Panc1 (cell line): ENCODE data around the gene OR5B2. TPM values are rescaled to one million over a fixed set of nuclear protein-coding genes. Genes with fewer than 3 reads are reported as not detected.

Experiments used
- ATAC-seq: fragments of 200-7000 bp; cut with Tn5 transposase; 2 replicates; pipeline ENCODE4 v1.9.1; 2020; ENCODE audit warnings: mild to moderate bottlenecking, moderate library complexity
- BruUV-seq: library from RNA; stranded (reverse); fragments of 400-500 nt; replicated peaks from 2 replicates; lab custom pipeline; 2021; lab: Mats Ljungman, UMichigan
- CTCF ChIA-PET: fragments of 300-600 bp; sonication (Branson Sonifier 250); formaldehyde crosslinking; loops from one replicate; lab custom pipeline; 2022; ENCODE audit warnings: antibody characterized with exemption; lab: Charles Lee
- POLR2A ChIA-PET: fragments of 300-600 bp; sonication (Branson Sonifier 250); formaldehyde crosslinking; loops from one replicate; lab custom pipeline; 2022; ENCODE audit warnings: antibody characterized with exemption; lab: Charles Lee
- DNase-seq: peaks from one replicate; pipeline ENCODE4 v3.0.0-alpha.2; 2010; ENCODE audit warnings: low read depth, low spot score
- H3K27ac ChIP-seq: 2 replicates; pipeline ENCODE4 v1.5.1; 2011; ENCODE audit warnings: mild to moderate bottlenecking, low read length, inconsistent platforms
- H3K27me3 ChIP-seq: fragments of 200-500 bp; sonication (Bioruptor generic); 2 replicates; pipeline ENCODE4 v1.6.0; 2014; ENCODE audit warnings: low read length, inconsistent platforms; ENCODE audit not compliant: control insufficient read depth, insufficient read depth
- H3K36me3 ChIP-seq: fragments of 200-500 bp; sonication (Bioruptor generic); 2 replicates; pipeline ENCODE4 v1.5.1; 2014; ENCODE audit warnings: inconsistent platforms, mild to moderate bottlenecking, low read length, moderate library complexity; ENCODE audit not compliant: control insufficient read depth, insufficient read depth
- H3K4me1 ChIP-seq: 2 replicates; pipeline ENCODE4 v1.5.1; 2011; ENCODE audit warnings: inconsistent platforms, mild to moderate bottlenecking, low read length, moderate library complexity; ENCODE audit not compliant: control insufficient read depth, insufficient read depth
- H3K4me3 ChIP-seq, 2 experiments: 2 replicates each; pipeline ENCODE4 v1.5.1; 2011 to 2012; ENCODE audit warnings: low read depth in 2 of 2, low read length in 2 of 2, mild to moderate bottlenecking in 2 of 2, inconsistent platforms in 1 of 2, moderate library complexity in 1 of 2
- H3K9me3 ChIP-seq: fragments of 200-500 bp; sonication (Bioruptor generic); 2 replicates; pipeline ENCODE4 v1.5.1; 2014; ENCODE audit warnings: low read depth, mild to moderate bottlenecking, inconsistent platforms, low read length, moderate library complexity; ENCODE audit not compliant: control insufficient read depth, insufficient read depth
- POLR2AphosphoS5 ChIP-seq: IDR thresholded peaks from 2 replicates; pipeline ENCODE4 v1.6.1; 2012; ENCODE audit warnings: mild to moderate bottlenecking, low read depth, low read length, moderate library complexity
- SIN3A ChIP-seq: IDR thresholded peaks from 2 replicates; pipeline ENCODE4 v1.6.1; 2012; ENCODE audit warnings: low read depth, mild to moderate bottlenecking, low read length, moderate library complexity, borderline replicate concordance; ENCODE audit not compliant: insufficient read depth
- TCF7L2 ChIP-seq: IDR thresholded peaks from 2 replicates; pipeline ENCODE4 v1.6.1; 2011; ENCODE audit warnings: mild to moderate bottlenecking, low read depth, low read length, inconsistent platforms
- in situ Hi-C: cut with HindIII; loops from 2 replicates; pipeline ENCODE4 v1.10.0; 2016; ENCODE audit warnings: low sequenced_read_pairs, low pct_unique_long_range_greater_than_20kb
- intact Hi-C: fragments of 100-400 bp; cut with micrococcal nuclease; formaldehyde crosslinking; loops from one replicate; pipeline ENCODE4 v1.10.0; 2022; ENCODE audit not compliant: unreplicated experiment
- total RNA-seq: library from RNA; stranded (reverse); gene quantifications from one replicate; pipeline ENCODE4 v1.2.1, GENCODE V29; 2021; ENCODE audit not compliant: unreplicated experiment
- TF ChIP-seq, protein P1 (sequence below): fragments of 450-650 bp; IDR thresholded peaks from 2 replicates; pipeline ENCODE4 v1.5.1; 2017; ENCODE audit warnings: mild to moderate bottlenecking
- TF ChIP-seq, protein P2 (sequence below), 2 experiments: IDR thresholded peaks; 2 replicates each; pipeline ENCODE4 v1.6.1; 2011 to 2012; ENCODE audit warnings: low read depth in 2 of 2, control low read depth in 1 of 2, low read length in 1 of 2, mild to moderate bottlenecking in 1 of 2, moderate library complexity in 1 of 2; ENCODE audit not compliant: insufficient read depth in 1 of 2

The OR5B2 gene
- total RNA-seq, 1 experiment from 2014 or later: not detected

DNA sequence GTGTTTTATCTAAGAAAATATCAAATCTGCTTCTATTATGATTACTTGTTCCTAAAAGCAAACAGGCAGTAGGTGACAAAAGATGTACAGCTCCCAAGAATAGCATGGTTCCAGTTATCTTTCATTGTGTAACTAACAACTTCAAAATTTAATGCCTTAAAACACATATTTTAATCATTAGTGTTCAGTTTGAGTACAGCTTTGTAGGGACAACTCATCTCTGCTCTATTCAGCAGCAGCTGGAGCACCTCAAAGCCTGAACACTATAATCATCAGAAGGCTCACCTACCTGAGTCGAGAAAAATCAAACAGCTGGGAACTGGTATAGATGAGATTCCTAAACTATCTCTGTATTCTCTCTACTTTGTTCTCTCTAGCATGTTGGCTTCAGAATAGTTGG is 38.4 kb upstream of the OR5B2 start:
- no peaks in the 10 kb centered on the region for H3K27me3 ChIP-seq
- ChIA-PET POLR2A (no interaction called here), CTCF (no interaction called here)
- no peak overlapping the region for H3K4me3 ChIP-seq
- no peaks in the 10 kb centered on the region for H3K36me3 ChIP-seq
- H3K9me3 ChIP-seq: no peaks in the 10 kb centered on the region
- DNase-seq: no peak
- no peak overlapping the region for H3K27ac ChIP-seq
- TF ChIP-seq TCF7L2: no peak
- TF ChIP-seq, protein P1, sequence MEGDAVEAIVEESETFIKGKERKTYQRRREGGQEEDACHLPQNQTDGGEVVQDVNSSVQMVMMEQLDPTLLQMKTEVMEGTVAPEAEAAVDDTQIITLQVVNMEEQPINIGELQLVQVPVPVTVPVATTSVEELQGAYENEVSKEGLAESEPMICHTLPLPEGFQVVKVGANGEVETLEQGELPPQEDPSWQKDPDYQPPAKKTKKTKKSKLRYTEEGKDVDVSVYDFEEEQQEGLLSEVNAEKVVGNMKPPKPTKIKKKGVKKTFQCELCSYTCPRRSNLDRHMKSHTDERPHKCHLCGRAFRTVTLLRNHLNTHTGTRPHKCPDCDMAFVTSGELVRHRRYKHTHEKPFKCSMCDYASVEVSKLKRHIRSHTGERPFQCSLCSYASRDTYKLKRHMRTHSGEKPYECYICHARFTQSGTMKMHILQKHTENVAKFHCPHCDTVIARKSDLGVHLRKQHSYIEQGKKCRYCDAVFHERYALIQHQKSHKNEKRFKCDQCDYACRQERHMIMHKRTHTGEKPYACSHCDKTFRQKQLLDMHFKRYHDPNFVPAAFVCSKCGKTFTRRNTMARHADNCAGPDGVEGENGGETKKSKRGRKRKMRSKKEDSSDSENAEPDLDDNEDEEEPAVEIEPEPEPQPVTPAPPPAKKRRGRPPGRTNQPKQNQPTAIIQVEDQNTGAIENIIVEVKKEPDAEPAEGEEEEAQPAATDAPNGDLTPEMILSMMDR: no peak
- TF ChIP-seq, protein P2, sequence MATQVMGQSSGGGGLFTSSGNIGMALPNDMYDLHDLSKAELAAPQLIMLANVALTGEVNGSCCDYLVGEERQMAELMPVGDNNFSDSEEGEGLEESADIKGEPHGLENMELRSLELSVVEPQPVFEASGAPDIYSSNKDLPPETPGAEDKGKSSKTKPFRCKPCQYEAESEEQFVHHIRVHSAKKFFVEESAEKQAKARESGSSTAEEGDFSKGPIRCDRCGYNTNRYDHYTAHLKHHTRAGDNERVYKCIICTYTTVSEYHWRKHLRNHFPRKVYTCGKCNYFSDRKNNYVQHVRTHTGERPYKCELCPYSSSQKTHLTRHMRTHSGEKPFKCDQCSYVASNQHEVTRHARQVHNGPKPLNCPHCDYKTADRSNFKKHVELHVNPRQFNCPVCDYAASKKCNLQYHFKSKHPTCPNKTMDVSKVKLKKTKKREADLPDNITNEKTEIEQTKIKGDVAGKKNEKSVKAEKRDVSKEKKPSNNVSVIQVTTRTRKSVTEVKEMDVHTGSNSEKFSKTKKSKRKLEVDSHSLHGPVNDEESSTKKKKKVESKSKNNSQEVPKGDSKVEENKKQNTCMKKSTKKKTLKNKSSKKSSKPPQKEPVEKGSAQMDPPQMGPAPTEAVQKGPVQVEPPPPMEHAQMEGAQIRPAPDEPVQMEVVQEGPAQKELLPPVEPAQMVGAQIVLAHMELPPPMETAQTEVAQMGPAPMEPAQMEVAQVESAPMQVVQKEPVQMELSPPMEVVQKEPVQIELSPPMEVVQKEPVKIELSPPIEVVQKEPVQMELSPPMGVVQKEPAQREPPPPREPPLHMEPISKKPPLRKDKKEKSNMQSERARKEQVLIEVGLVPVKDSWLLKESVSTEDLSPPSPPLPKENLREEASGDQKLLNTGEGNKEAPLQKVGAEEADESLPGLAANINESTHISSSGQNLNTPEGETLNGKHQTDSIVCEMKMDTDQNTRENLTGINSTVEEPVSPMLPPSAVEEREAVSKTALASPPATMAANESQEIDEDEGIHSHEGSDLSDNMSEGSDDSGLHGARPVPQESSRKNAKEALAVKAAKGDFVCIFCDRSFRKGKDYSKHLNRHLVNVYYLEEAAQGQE (IDR thresholded peaks at IDR 0.05; ENCODE audit: insufficient read depth in 1 of 2, low read depth in 2 of 2, low read length in 1 of 2): no peak
- no peak for ATAC-seq
- no TSS peak for BruUV-seq
- H3K4me1 ChIP-seq: no peaks in the 10 kb centered on the region
- intact Hi-C loops: no loop called here
- in situ Hi-C loops: no loop called here

DNA sequence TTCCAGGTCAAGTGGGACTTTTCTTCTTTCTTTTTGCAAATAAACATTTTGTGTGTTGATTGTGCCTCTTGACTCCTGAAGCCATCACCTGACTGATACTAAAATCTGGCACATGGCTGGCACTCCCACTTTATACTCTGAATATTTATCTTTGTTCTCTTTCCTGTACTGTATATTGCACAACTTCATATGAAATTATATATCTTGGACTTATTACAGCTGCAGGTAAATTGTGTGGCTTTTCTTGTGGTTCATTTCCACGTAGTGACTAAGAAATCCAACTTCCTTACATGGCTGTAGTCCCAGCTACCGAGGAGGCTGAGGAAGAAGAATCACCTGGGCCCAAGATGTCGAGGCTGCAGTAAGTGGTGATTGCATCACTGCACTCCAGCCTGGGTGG is 37.8 kb upstream of the OR5B2 start:
- no peak for DNase-seq

More for the DNA sequence above, 37.8 kb upstream of the OR5B2 start:
- H3K4me3 ChIP-seq: no peak overlapping the region
- no peaks in the 10 kb centered on the region for H3K4me1 ChIP-seq
- H3K27me3 ChIP-seq: no peaks in the 10 kb centered on the region
- ATAC-seq: no peak
- in situ Hi-C loops: no loop called here
- no peaks in the 10 kb centered on the region for H3K36me3 ChIP-seq
- intact Hi-C loops: no loop called here
- no peaks in the 10 kb centered on the region for H3K9me3 ChIP-seq
- POLR2A ChIA-PET: no interaction called here
- BruUV-seq: no TSS peak
- H3K27ac ChIP-seq: no peak overlapping the region
- TF ChIP-seq TCF7L2 (no peak), SIN3A (no peak), POLR2AphosphoS5 (no peak)
- TF ChIP-seq, protein P2 (IDR thresholded peaks at IDR 0.05; ENCODE audit: insufficient read depth in 1 of 2, low read depth in 2 of 2, low read length in 1 of 2): no peak
- TF ChIP-seq, protein P1: no peak
- CTCF ChIA-PET: no interaction called here
